GM03348 (cell line): Measurements from ENCODE around the gene SSBP4.
A peak's percentile ranks its signal among the peaks of the same experiment; 100 is the strongest.

Experiments
- DNase-seq: peaks from one replicate; pipeline ENCODE4 v3.0.0; 2012; ENCODE audit warnings: low spot score

SSBP4 gene

DNA sequence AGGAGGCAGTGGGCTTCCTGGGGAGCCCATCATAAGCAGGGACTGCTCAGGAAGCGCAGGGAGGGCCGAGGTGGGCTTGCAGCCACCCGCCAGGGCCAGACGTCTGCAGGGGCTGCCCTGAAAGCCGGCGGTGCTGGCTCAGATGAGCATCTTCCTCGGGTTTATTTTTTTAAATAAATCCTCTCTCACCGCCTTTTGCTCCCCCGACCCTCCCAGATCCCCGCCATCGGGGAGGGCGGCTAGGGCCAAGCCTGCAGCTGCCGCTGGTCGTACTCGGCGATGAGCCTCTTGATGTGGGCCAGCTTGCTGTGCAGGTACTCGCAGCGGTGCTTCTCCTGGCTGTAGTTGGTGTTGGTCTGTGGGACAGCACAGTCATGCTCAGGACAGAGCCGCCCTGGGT lies 25.3 kb downstream of the SSBP4 start:
- no peak for DNase-seq

DNA sequence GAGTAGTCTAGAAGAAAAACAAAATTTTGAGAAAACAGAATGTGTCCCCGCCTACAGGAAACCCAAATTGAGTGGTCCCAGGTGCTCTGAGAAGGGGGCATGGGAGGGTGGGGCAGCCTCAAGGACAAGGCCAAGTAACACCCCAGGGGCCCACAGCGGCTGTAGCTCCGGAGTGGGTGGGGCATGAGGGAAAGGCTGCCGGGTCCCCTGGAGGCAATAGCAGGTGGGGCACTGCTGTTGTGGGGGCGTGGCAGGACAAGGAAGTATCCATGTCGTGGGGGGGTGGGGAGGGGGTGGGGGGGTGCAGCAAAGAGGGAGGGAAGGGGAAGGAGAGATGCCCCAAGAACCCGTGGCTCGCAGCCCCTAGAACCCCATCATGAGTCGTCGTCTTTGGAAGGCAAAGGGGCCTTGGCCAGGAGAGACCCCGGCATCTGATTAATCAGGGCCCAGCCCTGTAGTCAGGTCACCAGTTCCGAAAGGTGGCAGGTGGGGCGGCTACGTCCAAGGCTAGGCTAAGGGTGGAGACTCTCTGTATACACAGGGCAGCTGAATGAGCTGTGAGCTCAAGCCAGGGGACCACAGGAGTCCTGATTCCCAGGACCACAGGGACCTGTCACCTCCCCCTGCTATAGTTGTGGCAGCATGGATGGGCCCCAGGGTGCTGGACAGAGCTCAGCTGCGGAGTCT lies 26.2 kb downstream of the SSBP4 start:
- no peak for DNase-seq

DNA sequence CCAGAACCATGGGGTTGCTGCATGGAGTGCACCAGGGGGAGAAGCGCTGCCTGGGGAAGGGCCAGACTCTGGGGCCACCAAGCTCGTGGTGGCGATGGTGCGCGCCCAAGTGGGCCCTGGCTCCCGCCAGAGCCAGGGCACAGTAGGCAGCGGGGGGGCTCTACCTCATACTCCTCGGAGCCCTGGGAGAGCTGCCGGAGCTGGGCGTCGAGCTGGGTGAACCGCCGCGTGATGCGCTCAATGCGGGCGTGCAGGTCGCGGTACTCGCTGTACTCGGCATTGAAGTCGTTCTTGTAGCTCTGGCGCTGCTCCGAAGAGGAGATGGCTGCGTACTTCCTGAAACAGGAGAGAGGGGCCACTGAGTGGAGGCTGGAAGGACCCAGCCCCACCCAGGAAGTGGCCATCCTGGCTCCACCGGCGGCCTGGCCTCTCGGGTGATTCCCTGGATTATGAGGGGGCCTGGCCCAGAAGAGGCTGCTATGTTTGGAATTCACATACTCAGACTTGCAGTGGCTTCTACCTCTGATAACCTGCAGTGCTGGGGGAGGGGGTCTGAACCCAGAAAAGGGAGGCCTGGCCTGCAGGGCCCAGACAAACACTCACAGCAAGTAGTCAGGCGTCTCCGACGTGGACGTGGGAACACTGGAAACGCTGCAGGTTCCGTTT lies 27.1 kb downstream of the SSBP4 start:
- no peak for DNase-seq

DNA sequence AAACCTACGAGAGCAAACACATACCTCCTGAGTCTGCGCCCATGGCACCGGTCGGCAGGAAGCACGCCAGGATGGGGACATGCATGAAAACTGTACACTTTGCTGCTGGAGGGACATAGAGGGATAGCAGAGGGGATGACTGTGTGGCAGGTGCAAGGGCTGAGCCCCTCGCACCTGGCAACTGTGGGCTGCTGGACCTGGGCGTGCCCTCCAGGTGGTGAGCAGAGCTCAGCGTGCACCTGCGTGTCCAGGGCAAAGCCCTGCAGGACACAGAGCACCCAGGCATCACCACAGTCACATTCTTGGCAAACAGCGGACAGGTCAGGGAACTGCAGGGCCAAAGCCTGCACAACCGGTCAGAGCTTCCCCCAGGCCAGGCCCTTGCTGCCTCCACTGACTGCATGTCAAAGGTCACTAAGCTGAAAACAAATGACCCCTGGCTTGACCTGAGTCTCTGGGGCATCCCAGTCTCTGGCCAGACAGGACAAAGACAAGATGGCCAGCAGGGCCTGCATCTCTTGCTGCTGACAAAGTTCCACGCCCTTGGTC lies 27.7 kb downstream of the SSBP4 start:
- no peak for DNase-seq

DNA sequence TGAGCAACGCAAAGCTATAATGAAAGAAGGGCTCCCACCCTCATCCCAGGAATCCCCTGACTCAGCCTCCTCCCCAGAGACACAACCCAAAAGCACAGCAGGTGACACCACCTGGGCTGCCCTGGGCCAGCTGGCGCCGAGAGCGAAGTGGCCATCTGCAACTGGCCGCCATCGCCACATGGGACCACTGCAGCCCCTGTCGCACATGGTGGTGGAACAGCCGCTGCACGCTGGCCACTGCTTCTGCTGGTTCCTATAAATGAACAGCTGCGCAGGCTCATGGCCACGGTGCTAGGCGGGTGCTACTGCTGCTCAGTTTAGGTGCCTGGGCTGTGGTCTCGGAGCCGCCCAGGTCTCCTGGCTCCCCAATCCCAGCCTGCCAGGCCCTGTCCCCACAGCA lies 30.4 kb downstream of the SSBP4 start:
- DNase-seq: no peak

DNA sequence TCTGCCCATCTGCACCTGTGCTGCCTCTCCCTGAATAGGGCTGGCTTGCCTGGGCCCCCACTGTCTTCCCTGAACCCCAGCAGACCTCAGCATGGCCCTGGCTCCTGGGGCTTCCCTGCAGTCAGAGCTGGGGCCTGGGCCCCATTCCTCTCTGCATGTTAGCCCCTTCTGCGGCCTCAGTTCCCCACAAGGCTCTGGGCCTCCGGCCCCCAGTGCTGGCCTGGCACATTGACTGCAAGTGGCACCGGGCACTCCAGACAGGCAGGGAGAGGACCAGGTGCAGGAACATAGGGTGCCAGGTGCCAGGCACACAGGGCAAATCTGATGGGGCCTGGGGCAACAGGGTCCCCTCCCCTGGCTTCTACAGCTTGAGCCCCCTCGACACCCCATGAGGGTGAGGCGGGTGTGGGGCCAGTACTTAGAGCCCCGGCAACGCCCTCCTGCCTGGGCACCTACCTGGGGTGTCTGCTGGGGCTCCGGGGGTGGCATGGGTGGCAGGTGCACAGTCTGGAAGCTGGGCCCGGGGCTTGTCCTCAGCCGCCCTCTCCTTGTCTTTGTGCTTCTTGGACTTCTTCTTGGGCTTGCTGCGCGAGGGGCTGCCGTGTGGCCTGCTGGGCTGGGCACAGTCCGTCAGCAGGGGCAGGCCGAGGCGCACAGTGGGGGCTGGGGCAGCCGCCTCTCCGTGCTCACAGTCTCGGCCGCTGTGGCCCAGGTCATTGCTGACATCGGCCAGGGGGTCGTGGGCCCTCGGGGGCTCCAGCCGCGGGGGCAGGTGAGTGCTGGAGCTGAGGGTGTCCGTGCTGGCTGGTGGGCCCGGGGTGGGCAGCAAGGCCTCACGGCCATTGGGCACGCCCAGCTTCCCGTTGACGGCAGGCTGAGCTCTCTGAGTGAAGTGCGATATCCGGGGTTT lies 31.1 kb downstream of the SSBP4 start:
- DNase-seq: no peak

DNA sequence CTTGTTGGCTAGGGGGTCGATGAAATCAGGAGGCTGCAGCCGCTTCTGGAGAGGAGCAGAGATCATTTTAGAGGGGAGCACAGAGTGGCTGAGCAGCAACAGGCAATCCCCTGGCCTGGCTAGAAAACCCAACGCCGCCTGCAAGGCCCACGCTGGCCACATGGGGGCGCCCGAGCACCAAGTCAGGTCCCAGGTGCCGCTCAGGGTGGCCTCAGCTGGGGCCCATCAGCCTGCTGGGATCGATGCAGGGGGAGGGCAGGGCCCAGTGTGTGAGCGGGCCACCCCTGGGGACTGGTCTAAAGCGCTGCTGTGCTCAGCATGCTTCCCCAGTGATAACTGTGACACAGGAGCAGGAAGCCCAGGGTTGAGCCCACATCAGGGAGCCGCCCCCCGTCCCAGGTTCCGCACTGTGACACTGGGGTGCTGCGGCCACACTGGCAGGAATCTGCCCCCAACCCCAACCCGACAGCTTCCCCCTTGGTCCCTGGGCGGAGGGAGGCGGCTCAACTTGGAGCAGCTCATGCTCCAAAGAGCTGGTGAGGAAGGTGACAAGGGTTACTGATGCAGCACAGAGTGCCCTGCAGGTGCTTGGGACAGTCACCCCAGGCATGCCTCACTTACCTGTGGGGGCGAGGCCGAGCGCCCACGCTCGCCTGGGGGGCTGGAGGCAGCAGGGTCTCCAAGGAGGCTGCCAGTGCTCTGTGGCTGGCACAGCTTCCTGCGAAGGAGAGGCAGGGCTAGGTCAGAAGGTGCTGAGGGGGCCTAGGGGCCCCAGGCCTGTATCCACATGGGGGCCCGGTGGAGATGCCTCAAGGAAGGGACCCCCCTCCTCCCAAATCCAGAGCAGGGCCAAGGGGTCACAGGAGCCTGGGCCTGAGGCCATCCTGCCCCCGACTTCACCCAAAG lies 32.0 kb downstream of the SSBP4 start:
- DNase-seq: peak; percentile 91

DNA sequence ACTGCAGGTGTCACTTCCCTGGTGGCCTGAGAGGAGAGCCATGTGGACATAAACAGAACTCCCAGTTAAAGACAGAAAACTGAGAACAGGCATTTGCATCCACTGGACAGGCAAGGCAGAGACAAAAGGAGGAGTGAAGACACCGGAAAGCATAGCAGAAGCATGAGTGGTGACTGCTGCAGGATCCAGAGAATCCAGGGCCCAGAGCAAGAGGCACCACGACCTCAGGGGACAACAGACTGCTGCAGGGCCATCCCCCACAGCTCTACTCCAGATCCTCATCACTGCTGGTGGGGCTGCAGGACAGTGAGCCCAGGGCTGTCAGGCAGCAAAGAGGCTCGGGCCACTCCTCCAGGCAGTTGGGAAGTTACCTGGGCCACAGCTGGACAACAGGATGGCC lies 33.2 kb downstream of the SSBP4 start:
- no peak for DNase-seq

DNA sequence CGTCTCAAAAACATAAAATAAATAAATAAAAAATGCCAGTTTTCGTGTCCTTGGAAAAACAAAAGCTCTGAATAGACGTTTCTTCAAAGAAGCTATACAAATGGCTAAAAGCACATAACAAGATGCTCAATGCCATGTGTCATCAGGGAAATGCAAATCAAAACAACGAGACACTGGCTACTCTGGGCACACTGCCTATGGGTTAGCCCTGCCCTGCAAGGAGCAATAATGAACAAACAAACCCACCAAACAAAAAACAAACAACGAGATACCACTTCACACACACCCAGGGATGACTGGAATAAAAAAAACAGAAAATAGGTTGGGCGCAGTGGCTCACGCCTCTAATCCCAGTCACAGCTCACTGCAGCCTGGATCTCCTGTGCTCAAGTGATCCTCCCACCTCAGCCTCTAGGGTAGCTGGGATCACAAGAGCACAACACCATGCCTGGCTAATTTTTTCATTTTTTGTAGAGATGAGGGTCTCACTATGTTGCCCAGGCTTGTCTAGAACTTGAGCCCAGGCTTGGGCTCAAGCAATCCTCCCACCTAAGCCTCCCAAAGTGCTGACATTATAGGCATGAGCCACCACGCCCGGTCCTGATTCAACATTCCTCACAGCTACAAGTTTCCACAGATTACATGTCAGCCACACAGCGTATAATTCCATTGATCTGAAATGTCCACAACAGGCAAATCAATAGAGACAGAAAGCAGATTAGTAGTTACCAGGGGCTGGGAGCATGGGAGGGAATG lies 34.2 kb downstream of the SSBP4 start:
- no peak for DNase-seq

DNA sequence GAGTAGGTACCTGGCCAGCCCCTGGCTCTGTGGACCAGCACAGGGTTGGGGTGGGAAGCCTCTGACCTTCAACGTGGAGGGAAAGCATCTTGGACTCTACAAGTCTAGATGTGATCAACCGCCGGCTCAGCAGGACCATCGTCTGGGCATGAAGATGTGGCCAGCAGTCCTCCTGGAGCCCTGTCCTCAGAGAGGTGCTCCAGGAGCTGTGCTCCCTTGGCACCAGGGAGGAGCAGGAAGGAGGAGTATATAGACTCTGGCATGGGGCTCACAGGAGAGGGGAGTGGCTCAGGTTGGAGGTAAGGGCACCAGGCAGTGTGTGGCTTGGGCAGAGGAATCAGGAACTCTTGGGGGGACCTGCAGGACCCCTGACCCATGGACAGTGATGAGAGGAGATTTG lies 37.1 kb downstream of the SSBP4 start:
- DNase-seq: no peak

DNA sequence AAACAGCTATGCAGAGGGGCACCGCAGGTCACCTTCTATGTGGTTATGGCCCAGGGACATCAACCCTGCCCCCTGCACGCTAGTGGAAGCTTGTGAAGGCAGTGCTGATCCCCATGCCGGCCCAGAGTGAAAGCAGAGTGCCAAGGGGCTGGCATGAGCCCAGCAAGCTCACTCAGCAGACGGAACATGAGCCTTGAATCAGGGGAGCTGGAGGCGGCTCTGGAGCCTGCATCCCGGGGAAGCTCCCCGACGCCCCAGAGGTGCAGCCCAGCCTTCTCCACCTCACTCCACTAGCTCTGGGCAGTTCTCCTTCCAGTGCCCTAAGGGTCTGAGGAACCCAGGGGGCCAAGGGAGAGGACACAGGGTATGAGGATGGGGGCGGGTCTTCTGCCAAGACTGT lies 37.8 kb downstream of the SSBP4 start:
- no peak for DNase-seq

DNA sequence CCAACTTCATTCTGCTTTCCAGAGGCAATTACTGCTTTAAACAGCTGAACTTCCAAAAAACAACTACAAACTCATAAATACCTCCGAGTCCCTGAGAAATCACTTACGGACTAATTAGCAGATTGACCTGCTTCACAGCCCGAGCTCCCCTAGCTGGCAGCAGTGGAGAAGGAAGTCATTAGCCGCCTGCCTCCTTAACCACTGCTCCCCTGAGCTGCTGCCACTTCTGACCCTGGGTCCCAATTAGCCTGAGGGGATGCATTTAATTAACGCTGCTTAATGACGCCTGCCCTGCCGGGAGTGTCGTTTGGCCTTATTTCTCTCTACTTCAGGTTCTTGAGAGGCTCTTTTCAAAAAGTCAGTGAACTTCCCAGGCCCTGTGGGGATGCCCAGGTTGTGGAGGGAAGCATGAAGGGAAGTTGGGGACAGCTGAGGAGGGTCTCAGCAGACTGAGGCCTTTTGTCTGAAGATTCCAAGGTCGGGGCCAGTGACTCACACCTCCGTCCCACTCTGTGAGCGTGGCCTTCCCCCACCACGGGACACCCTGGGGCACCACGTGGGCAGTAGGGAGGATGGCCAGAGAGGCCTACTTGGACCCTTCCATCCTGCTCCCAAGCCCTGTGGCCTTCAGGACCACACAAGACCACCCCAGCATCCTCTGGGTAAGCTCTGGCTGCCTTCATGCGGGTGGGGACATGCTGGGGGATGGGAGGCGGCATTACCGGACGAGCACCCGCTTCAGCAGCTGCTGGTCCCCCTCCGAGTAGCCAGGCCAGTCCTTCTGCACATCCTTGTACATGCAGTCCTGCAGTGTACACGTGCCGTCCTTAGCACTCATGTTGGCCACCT lies 38.5 kb downstream of the SSBP4 start:
- no peak for DNase-seq

DNA sequence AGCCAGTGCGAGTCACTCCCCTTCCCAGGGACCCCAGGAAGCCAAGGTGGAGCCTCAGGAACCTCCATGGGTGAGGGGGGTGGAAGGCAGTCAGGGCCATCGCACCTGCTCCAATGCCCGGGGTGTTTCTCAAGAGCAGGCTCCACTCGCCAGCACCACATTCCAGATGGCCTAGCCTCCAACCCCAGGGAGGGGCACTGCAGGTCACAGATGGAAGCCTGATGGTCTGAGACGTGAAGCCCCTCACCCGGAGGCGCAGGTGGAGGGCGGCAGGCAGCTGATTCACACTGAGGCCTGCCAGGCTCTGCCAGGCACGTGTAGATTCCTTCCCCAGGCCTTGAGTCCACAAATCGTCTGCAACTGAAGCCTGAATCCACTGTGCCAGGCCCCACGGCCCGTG lies 41.7 kb downstream of the SSBP4 start:
- no peak for DNase-seq

DNA sequence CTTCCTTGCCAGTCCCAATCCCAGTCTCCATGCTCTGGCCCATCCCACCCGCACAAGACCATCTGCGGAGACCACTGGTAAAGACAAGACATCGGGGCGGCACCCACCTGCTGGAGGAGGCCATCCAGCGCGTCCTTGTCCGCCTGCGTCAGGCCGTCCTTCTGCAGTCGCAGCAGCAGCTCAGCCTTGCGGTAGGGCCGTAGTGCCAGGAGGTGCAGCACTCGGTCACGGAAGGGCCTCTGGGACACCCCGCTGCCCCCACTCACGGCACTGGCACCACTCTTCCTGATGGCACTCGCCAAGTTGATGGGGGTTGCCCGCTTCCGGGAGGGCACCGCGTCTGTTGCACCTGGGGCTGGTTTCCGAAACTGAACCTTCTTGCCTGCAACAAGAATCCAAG lies 42.3 kb downstream of the SSBP4 start:
- DNase-seq: no peak

DNA sequence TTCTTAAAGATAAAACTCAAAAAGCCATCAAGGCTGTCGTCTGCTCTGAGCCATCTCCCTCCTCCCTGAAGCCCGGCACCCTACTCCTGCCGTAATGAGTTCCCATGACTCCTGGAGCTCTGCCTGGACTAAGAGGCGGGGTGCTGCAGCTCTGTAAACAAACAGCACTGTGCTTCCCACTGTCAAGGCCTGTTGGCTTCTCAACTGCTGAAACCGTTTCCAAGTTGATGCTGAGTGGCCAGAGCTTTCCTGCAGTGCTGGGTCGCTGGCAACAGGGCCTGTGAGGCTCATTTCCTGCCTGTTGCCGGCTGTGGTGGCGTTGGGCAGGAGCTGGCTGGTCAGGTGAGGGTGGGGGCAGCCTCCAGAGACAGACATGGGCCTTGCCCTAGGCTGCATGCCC lies 45.4 kb downstream of the SSBP4 start:
- DNase-seq: peak; percentile 84

DNA sequence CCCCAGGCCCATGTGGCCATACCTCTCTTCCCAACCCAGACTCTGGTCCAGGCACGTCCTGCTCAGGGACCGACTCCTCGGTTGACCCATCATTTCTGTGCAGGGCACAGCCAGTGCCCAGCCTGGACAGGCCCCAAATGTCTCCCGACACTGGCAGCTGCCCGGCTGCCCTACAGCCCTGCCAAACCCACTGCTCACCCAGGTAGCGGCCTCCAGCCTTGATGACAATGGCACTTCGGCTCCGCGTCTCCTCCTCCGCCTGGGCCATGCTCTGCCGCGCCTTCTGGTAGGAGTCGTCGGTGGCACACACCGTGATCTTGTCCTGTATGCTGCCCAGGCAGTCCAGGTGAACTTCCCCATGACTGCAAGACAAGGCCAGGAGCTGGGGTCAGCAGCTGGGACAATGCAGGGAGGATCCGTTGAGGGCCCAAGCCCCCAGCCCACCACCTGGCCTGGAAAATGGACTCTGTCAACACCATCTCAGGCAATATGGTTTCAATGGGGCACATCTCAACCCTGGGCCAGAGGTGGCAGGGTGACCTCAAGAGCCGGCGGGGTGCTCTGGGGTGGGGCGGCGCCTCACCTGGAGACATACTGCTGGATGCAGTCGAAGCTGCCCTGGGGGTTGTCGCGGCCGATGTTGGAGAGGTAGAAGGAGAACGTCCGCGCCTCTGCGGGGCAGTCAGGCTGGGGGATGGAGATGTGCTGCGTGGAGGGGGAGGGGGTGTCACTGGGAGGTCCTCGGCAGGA lies 46.2 kb downstream of the SSBP4 start:
- no peak for DNase-seq

DNA sequence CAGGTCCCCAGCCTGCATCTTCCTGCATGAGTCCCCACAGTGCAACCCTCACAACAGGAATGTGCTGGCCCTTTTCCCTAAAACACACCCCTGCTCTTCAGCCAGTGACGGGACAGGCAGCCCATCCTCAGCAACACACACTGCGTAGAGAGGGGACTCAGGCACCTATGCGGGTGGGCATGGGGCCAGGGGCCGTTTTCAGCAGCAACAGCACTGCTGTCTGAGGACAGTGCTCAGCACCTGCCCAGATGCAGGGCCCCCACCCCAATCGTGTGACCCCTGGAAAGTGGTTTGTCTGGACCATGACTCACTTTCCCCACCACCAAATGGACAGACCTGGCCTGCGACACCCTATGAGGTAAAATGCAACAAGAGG lies 46.8 kb downstream of the SSBP4 start:
- no peak for DNase-seq

DNA sequence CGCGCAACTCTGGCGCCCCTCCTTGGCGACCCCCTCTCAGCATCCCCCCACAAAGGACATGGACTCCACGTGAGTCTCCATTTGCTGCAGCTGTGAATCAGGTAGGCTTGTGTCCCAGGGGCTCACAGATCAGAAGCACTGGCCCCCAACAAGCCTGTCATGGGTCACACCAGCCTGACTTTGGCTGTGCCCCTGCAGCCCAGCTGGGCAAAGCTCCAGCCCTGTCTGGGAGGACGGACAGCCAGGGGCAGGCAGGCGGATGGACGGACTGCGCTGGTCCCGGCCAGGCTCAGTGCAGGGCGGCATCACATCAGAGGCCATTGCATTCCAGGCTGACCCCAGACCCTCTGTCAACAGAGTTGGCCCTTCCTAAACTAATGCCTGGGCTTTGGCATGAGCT lies 47.2 kb downstream of the SSBP4 start:
- no peak for DNase-seq

DNA sequence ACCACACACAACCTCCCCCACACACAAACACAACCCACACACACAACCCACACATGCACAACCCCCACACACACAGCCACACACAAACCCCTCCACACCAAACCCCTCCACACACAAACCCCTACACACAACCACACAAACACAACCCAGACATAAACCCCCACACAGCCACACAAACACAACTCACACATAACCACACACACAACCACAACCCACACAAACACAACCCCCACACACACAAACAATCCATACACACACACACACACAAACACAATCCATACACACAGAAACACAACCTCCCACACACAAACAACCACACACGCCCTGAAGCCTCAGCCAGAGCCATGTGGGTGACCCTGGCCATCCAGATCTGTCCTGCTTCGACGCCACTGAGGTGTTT lies 48.8 kb downstream of the SSBP4 start:
- no peak for DNase-seq
